Astrocyte (in vitro differentiated cells and primary cell): ENCODE results near the gene UBE3C. TPM values are rescaled to one million over a fixed set of nuclear protein-coding genes. Genes with fewer than 3 reads are reported as not detected.
"Not testable (repeated sequence)": the region's sequence is repeated elsewhere in the genome, so short reads cannot be mapped to it uniquely, and the experiment has no call there.

Experiments used
- DNase-seq: peaks from one replicate; pipeline ENCODE4 v3.0.0-alpha.2; 2010; ENCODE audit warnings: low read depth
- FAIRE-seq: peaks from 2 replicates; lab custom pipeline; 2011; peaks lifted over from hg19 to GRCh38; lab: Jason Lieb, UNC
- H2AFZ ChIP-seq: 2 replicates; pipeline ENCODE4 v1.6.0; 2012; ENCODE audit warnings: low read depth, low read length, inconsistent platforms
- H3K27ac ChIP-seq: 2 replicates; pipeline ENCODE4 v1.5.1; 2011; ENCODE audit warnings: low read depth, low read length, inconsistent platforms
- H3K27me3 ChIP-seq: 2 replicates; pipeline ENCODE4 v1.6.0; 2011; ENCODE audit warnings: low read length, inconsistent platforms; ENCODE audit not compliant: insufficient read depth
- H3K36me3 ChIP-seq: 2 replicates; pipeline ENCODE4 v1.5.1; 2011; ENCODE audit warnings: low read length, inconsistent platforms; ENCODE audit not compliant: insufficient read depth
- H3K4me1 ChIP-seq: 2 replicates; pipeline ENCODE4 v1.5.1; 2011; ENCODE audit warnings: low read length, inconsistent platforms; ENCODE audit not compliant: insufficient read depth
- H3K4me2 ChIP-seq: 2 replicates; pipeline ENCODE4 v1.6.0; 2012; ENCODE audit warnings: low read length, inconsistent platforms
- H3K4me3 ChIP-seq: 2 replicates; pipeline ENCODE4 v1.5.1; 2011; ENCODE audit warnings: low read depth, mild to moderate bottlenecking, low read length, inconsistent platforms; ENCODE audit not compliant: insufficient read depth
- H3K79me2 ChIP-seq: 2 replicates; pipeline ENCODE4 v1.6.0; 2012; ENCODE audit warnings: mild to moderate bottlenecking, low read length, inconsistent platforms; ENCODE audit not compliant: insufficient read depth
- H3K9ac ChIP-seq: 2 replicates; pipeline ENCODE4 v1.6.0; 2012; ENCODE audit warnings: mild to moderate bottlenecking, low read length, inconsistent platforms
- H3K9me3 ChIP-seq: 2 replicates; pipeline ENCODE4 v1.5.1; 2012; ENCODE audit warnings: low read depth, mild to moderate bottlenecking, low read length, inconsistent platforms; ENCODE audit not compliant: insufficient read depth
- H4K20me1 ChIP-seq: 2 replicates; pipeline ENCODE4 v1.6.0; 2012; ENCODE audit warnings: low read length, inconsistent platforms; ENCODE audit not compliant: insufficient read depth
- H3K27ac Mint-ChIP-seq: one replicate; pipeline ENCODE4 v1.8.0; 2021; ENCODE audit warnings: mild to moderate bottlenecking, mixed read lengths; ENCODE audit not compliant: unreplicated experiment
- H3K27me3 Mint-ChIP-seq: one replicate; pipeline ENCODE4 v1.8.0; 2021; ENCODE audit warnings: low read depth, mixed read lengths; ENCODE audit not compliant: unreplicated experiment
- H3K36me3 Mint-ChIP-seq: one replicate; pipeline ENCODE4 v1.8.0; 2021; ENCODE audit warnings: low read depth, mixed read lengths; ENCODE audit not compliant: unreplicated experiment
- H3K4me1 Mint-ChIP-seq: one replicate; pipeline ENCODE4 v1.8.0; 2021; ENCODE audit warnings: low read depth, mixed read lengths; ENCODE audit not compliant: unreplicated experiment
- H3K4me3 Mint-ChIP-seq: one replicate; pipeline ENCODE4 v1.8.0; 2021; ENCODE audit warnings: mild to moderate bottlenecking, moderate library complexity, mixed read lengths; ENCODE audit not compliant: unreplicated experiment
- H3K9me3 Mint-ChIP-seq: one replicate; pipeline ENCODE4 v1.8.0; 2021; ENCODE audit warnings: mild to moderate bottlenecking, mixed read lengths; ENCODE audit not compliant: unreplicated experiment
- CTCF ChIP-seq: IDR thresholded peaks from 2 replicates; pipeline ENCODE4 v1.5.1; 2011; ENCODE audit warnings: low read depth, mild to moderate bottlenecking, inconsistent platforms, low read length, moderate library complexity; ENCODE audit not compliant: insufficient read depth
- EZH2 ChIP-seq: IDR thresholded peaks from 2 replicates; pipeline ENCODE4 v1.6.1; 2012; ENCODE audit warnings: mild to moderate bottlenecking, low read length, inconsistent platforms; ENCODE audit not compliant: insufficient read depth
- total RNA-seq: library from RNA; stranded (reverse); gene quantifications from 2 replicates; pipeline ENCODE4 v1.2.1, GENCODE V29; 2021

UBE3C gene
- total RNA-seq, 1 donor from 2014 or later: 76.9 TPM

GRCh38 chr7:157251817-157252216 is 113.1 kb downstream of the UBE3C start:
- H3K4me1 Mint-ChIP-seq, H2AFZ ChIP-seq, H3K9me3 ChIP-seq, H3K27ac Mint-ChIP-seq, H3K27me3 Mint-ChIP-seq, H3K4me2 ChIP-seq, H4K20me1 ChIP-seq, H3K4me3 ChIP-seq, FAIRE-seq, DNase-seq, H3K27ac ChIP-seq, H3K4me1 ChIP-seq, H3K4me3 Mint-ChIP-seq, H3K9ac ChIP-seq, H3K79me2 ChIP-seq, H3K27me3 ChIP-seq, H3K9me3 Mint-ChIP-seq, H3K36me3 Mint-ChIP-seq: not testable (repeated sequence)
- H3K36me3 ChIP-seq: peaks cover 28% of the 10 kb centered on the region

- Mint-ChIP-seq H3K27ac (no peak overlapping the region), H3K9me3 (no peaks in the 10 kb centered on the region), H3K27me3 (no peaks in the 10 kb centered on the region), H3K36me3 (peaks cover 16% of the 10 kb centered on the region), H3K4me1 (no peaks in the 10 kb centered on the region), H3K4me3 (no peak overlapping the region)
- Histone ChIP-seq H3K9me3 (no peaks in the 10 kb centered on the region), H3K27me3 (no peaks in the 10 kb centered on the region), H3K4me3 (no peak overlapping the region), H3K27ac (no peak overlapping the region), H3K4me1 (no peaks in the 10 kb centered on the region), H3K9ac (no peak overlapping the region), H3K79me2 (peaks cover 3% of the 10 kb centered on the region), H3K36me3 (peaks cover 31% of the 10 kb centered on the region), H4K20me1 (peaks cover 12% of the 10 kb centered on the region), H2AFZ (no peak overlapping the region), H3K4me2 (no peak overlapping the region)
- no peak for FAIRE-seq
- DNase-seq: no peak
- TF ChIP-seq CTCF (no peak), EZH2 (no peak)
Observed at GRCh38 chr7:157253850-157254249, 115.1 kb downstream of the UBE3C start.

GRCh38 chr7:157254781-157255180 is 116.1 kb downstream of the UBE3C start:
- not testable (repeated sequence) for H3K9me3 ChIP-seq, H3K4me2 ChIP-seq, H3K27ac ChIP-seq, H3K27me3 Mint-ChIP-seq, DNase-seq, H3K27ac Mint-ChIP-seq, H3K79me2 ChIP-seq, H2AFZ ChIP-seq, H3K9ac ChIP-seq, H3K4me3 Mint-ChIP-seq, FAIRE-seq, H3K27me3 ChIP-seq, H3K9me3 Mint-ChIP-seq, H3K4me1 ChIP-seq, H3K4me1 Mint-ChIP-seq, H3K4me3 ChIP-seq
- peaks cover 12% of the 10 kb centered on the region for H4K20me1 ChIP-seq
- H3K36me3 ChIP-seq: peaks cover 29% of the 10 kb centered on the region
- peaks cover 17% of the 10 kb centered on the region for H3K36me3 Mint-ChIP-seq

GRCh38 chr7:157255201-157255606 is 116.5 kb downstream of the UBE3C start:
- DNase-seq: no peak
- peaks cover 8% of the 10 kb centered on the region for H4K20me1 ChIP-seq
- no peaks in the 10 kb centered on the region for H3K4me1 Mint-ChIP-seq
- no peak overlapping the region for H3K4me3 ChIP-seq
- no peaks in the 10 kb centered on the region for H3K9me3 ChIP-seq
- H3K9ac ChIP-seq: no peak overlapping the region
- peaks cover 32% of the 10 kb centered on the region for H3K36me3 ChIP-seq
- no peaks in the 10 kb centered on the region for H3K27me3 ChIP-seq
- no peak overlapping the region for H2AFZ ChIP-seq
- H3K27me3 Mint-ChIP-seq: no peaks in the 10 kb centered on the region
- H3K4me2 ChIP-seq: no peak overlapping the region
- no peaks in the 10 kb centered on the region for H3K9me3 Mint-ChIP-seq
- H3K27ac ChIP-seq: no peak overlapping the region
- no peaks in the 10 kb centered on the region for H3K4me1 ChIP-seq
- H3K36me3 Mint-ChIP-seq: peaks cover 13% of the 10 kb centered on the region
- TF ChIP-seq EZH2 (no peak), CTCF (no peak)
- H3K27ac Mint-ChIP-seq: no peak overlapping the region
- no peak overlapping the region for H3K4me3 Mint-ChIP-seq
- peaks cover 3% of the 10 kb centered on the region for H3K79me2 ChIP-seq
- no peak for FAIRE-seq
